IMR-90 (cell line): ENCODE results near the gene POLR3A. TPM values are rescaled to one million over a fixed set of nuclear protein-coding genes. Genes with fewer than 3 reads are reported as not detected.

Experiments used
- ATAC-seq: fragments of 200-7000 bp; cut with Tn5 transposase; 2 replicates; pipeline ENCODE4 v1.9.1; 2020; ENCODE audit warnings: low read depth, mild to moderate bottlenecking, moderate library complexity
- BruUV-seq: library from RNA; stranded (reverse); fragments of 400-500 nt; replicated peaks from 2 replicates; lab custom pipeline; 2021; lab: Mats Ljungman, UMichigan
- CTCF ChIA-PET: fragments of 300-600 bp; formaldehyde crosslinking; extraction: SDS; loops from one replicate; lab custom pipeline; 2021; ENCODE audit warnings: antibody characterized with exemption; lab: Yijun Ruan, JAX
- POLR2A ChIA-PET: fragments of 300-600 bp; sonication (Branson Sonifier 250); formaldehyde crosslinking; loops from one replicate; lab custom pipeline; 2022; ENCODE audit warnings: antibody characterized with exemption; ENCODE audit not compliant: unreplicated experiment; lab: Charles Lee
- DNase-seq: peaks from one replicate; pipeline ENCODE4 v3.0.0; 2013
- H2AFZ ChIP-seq: replicated peaks from 2 replicates; pipeline ENCODE3; 2013; ENCODE audit warnings: low read length, mild to moderate bottlenecking; ENCODE audit not compliant: poor library complexity
- H2AK5ac ChIP-seq: 2 replicates; pipeline ENCODE4 v1.6.1; 2013; ENCODE audit warnings: low read depth, low read length, inconsistent platforms
- H2AK9ac ChIP-seq: replicated peaks from 2 replicates; pipeline ENCODE3; 2013; ENCODE audit warnings: mild to moderate bottlenecking, low read depth, low read length, moderate library complexity; ENCODE audit not compliant: poor library complexity
- H2BK120ac ChIP-seq: 2 replicates; pipeline ENCODE4 v1.6.1; 2013; ENCODE audit warnings: low read depth, low read length, inconsistent platforms
- H2BK15ac ChIP-seq: 3 replicates; pipeline ENCODE4 v1.6.1; 2013; ENCODE audit warnings: low read depth, low read length, inconsistent platforms
- H2BK20ac ChIP-seq: 2 replicates; pipeline ENCODE4 v1.6.1; 2013; ENCODE audit warnings: low read depth, mild to moderate bottlenecking, inconsistent platforms, low read length, moderate library complexity
- H2BK5ac ChIP-seq: 2 replicates; pipeline ENCODE4 v1.6.1; 2013; ENCODE audit warnings: mild to moderate bottlenecking, low read depth, low read length, inconsistent platforms; ENCODE audit not compliant: poor library complexity, severe bottlenecking
- H3K14ac ChIP-seq: replicated peaks from 2 replicates; pipeline ENCODE4 v1.6.1; 2013; ENCODE audit warnings: low read depth, low read length, inconsistent platforms
- H3K18ac ChIP-seq: 2 replicates; pipeline ENCODE4 v1.6.1; 2013; ENCODE audit warnings: low read depth, low read length, control low read depth
- H3K23ac ChIP-seq: 2 replicates; pipeline ENCODE4 v1.6.1; 2013; ENCODE audit warnings: low read depth, low read length, inconsistent platforms
- H3K27ac ChIP-seq: 2 replicates; pipeline ENCODE4 v1.5.1; 2013; ENCODE audit warnings: mild to moderate bottlenecking, control low read depth, low read length; ENCODE audit not compliant: insufficient read depth
- H3K27me3 ChIP-seq: 2 replicates; pipeline ENCODE4 v1.6.1; 2013; ENCODE audit warnings: low read length; ENCODE audit not compliant: control insufficient read depth, insufficient read depth
- H3K36me3 ChIP-seq: 2 replicates; pipeline ENCODE4 v1.6.1; 2013; ENCODE audit warnings: low read length, mixed read lengths; ENCODE audit not compliant: control insufficient read depth, insufficient read depth
- H3K4ac ChIP-seq: 2 replicates; pipeline ENCODE4 v1.6.1; 2013; ENCODE audit warnings: low read depth, low read length, inconsistent platforms
- H3K4me1 ChIP-seq: 2 replicates; pipeline ENCODE4 v1.6.1; 2013; ENCODE audit warnings: low read length, mixed read lengths; ENCODE audit not compliant: control insufficient read depth, insufficient read depth
- H3K4me2 ChIP-seq: 2 replicates; pipeline ENCODE4 v1.6.1; 2013; ENCODE audit warnings: low read depth, mild to moderate bottlenecking, control low read depth, low read length, moderate library complexity
- H3K4me3 ChIP-seq: 2 replicates; pipeline ENCODE4 v1.5.1; 2013; ENCODE audit warnings: low read depth, mild to moderate bottlenecking, control low read depth, low read length, moderate library complexity; ENCODE audit not compliant: insufficient read depth
- H3K56ac ChIP-seq: 2 replicates; pipeline ENCODE4 v1.6.1; 2013; ENCODE audit warnings: low read length, inconsistent platforms; ENCODE audit not compliant: insufficient read depth; ENCODE audit errors: extremely low read depth
- H3K79me1 ChIP-seq, 2 experiments: 2 replicates each; pipeline ENCODE4 v1.6.1; 2013; ENCODE audit warnings: low read length in 2 of 2, inconsistent platforms in 1 of 2, low read depth in 1 of 2
- H3K9ac ChIP-seq: 2 replicates; pipeline ENCODE4 v1.6.1; 2013; ENCODE audit warnings: low read depth, low read length, control low read depth
- H3K9me1 ChIP-seq: 2 replicates; pipeline ENCODE4 v1.6.1; 2013; ENCODE audit warnings: low read length, inconsistent platforms; ENCODE audit not compliant: insufficient read depth
- H3K9me3 ChIP-seq: 2 replicates; pipeline ENCODE4 v1.6.1; 2013; ENCODE audit warnings: low read length; ENCODE audit not compliant: control insufficient read depth, insufficient read depth
- H4K20me1 ChIP-seq: 2 replicates; pipeline ENCODE4 v1.6.1; 2013; ENCODE audit warnings: low read length, inconsistent platforms; ENCODE audit not compliant: insufficient read depth
- H4K5ac ChIP-seq: 2 replicates; pipeline ENCODE4 v1.6.1; 2013; ENCODE audit warnings: mild to moderate bottlenecking, low read depth, low read length, control low read depth
- H4K8ac ChIP-seq, 2 experiments: 2 replicates each; pipeline ENCODE4 v1.6.1; 2013; ENCODE audit warnings: low read depth in 2 of 2, low read length in 2 of 2, control low read depth in 1 of 2, inconsistent platforms in 1 of 2
- H4K91ac ChIP-seq: 2 replicates; pipeline ENCODE4 v1.6.1; 2013; ENCODE audit warnings: low read depth, low read length, inconsistent platforms; ENCODE audit not compliant: insufficient read depth
- BHLHE40 ChIP-seq: fragments of 150-350 bp; IDR thresholded peaks from 2 replicates; pipeline ENCODE4 v1.6.1; 2016; ENCODE audit warnings: mild to moderate bottlenecking, low read depth, low read length
- CEBPB ChIP-seq: IDR thresholded peaks from 2 replicates; pipeline ENCODE4 v1.6.1; 2012; ENCODE audit warnings: low read depth, low read length, improper control_type of control experiment
- CHD1 ChIP-seq: IDR thresholded peaks from 2 replicates; pipeline ENCODE4 v1.6.1; 2012; ENCODE audit warnings: low read depth, low read length, improper control_type of control experiment
- FOS ChIP-seq: fragments of 150-350 bp; IDR thresholded peaks from 2 replicates; pipeline ENCODE4 v1.6.1; 2016; ENCODE audit warnings: low read depth, low read length
- MAFK ChIP-seq: IDR thresholded peaks from 2 replicates; pipeline ENCODE4 v1.6.1; 2012; ENCODE audit warnings: low read depth, low read length, improper control_type of control experiment
- MAZ ChIP-seq: IDR thresholded peaks from 2 replicates; pipeline ENCODE4 v1.6.1; 2012; ENCODE audit warnings: low read depth, mild to moderate bottlenecking, low read length, improper control_type of control experiment, moderate library complexity, borderline replicate concordance
- MXI1 ChIP-seq: IDR thresholded peaks from 2 replicates; pipeline ENCODE4 v1.6.1; 2012; ENCODE audit warnings: low read depth, mild to moderate bottlenecking, low read length, moderate library complexity, borderline replicate concordance
- NFE2L2 ChIP-seq: fragments of 150-350 bp; IDR thresholded peaks from 2 replicates; pipeline ENCODE4 v1.6.1; 2016; ENCODE audit warnings: low read depth, mild to moderate bottlenecking, low read length
- POLR2A ChIP-seq: IDR thresholded peaks from 2 replicates; pipeline ENCODE4 v1.6.1; 2012; ENCODE audit warnings: mild to moderate bottlenecking, low read depth, low read length
- RFX5 ChIP-seq: IDR thresholded peaks from 2 replicates; pipeline ENCODE4 v1.8.0; 2012; ENCODE audit warnings: low read depth, mild to moderate bottlenecking, low read length, moderate library complexity
- SMC3 ChIP-seq: fragments of 150-350 bp; IDR thresholded peaks from 2 replicates; pipeline ENCODE4 v1.6.1; 2016; ENCODE audit warnings: low read depth, mild to moderate bottlenecking, antibody characterized with exemption, low read length, moderate library complexity
- WGBS, 2 experiments: methylation state at CpG; one replicate each; pipeline versions ENCODE4 v1.1.5 to v1.1.7; 2013; ENCODE audit warnings: missing lambda C conversion rate in 2 of 2; ENCODE audit not compliant: insufficient read length in 1 of 2; ENCODE audit errors: extremely low coverage in 2 of 2; 5-methylcytosine and 5-hydroxymethylcytosine counted together
- dilution Hi-C: fragments of 300-500 bp; cut with HindIII; formaldehyde crosslinking; loops from one replicate; pipeline ENCODE4 v1.14.3; 2018; ENCODE audit warnings: low sequenced_read_pairs; ENCODE audit not compliant: unreplicated experiment
- in situ Hi-C: fragments of 300-500 bp; cut with MboI; formaldehyde crosslinking; loops from 3 replicates; pipeline ENCODE4 v1.14.3; 2019; ENCODE audit warnings: low sequenced_read_pairs, inconsistent platforms, mixed read lengths
- intact Hi-C: fragments of 100-400 bp; cut with micrococcal nuclease; formaldehyde crosslinking; loops from 2 replicates; pipeline ENCODE4 v1.10.0; 2022
- polyA plus RNA-seq, 3 experiments: library from polyadenylated mRNA; depleted of rRNA; stranded (reverse); fragments of >200 nt; gene quantifications; 2 replicates each; pipeline ENCODE4 v1.2.3, GENCODE V29; 2012; ENCODE audit warnings: low replicate concordance in 1 of 3
- total RNA-seq: library from RNA; depleted of rRNA; stranded (reverse); fragments of >200 nt; gene quantifications from 2 replicates; pipeline ENCODE4 v1.2.3, GENCODE V29; 2012
- TF ChIP-seq, protein P1 (sequence below): fragments of 150-350 bp; IDR thresholded peaks from 2 replicates; pipeline ENCODE4 v1.6.1; 2017; ENCODE audit warnings: mild to moderate bottlenecking, antibody characterized with exemption, low read length, low read depth
- TF ChIP-seq, protein P2 (sequence below): conservative IDR thresholded peaks from 2 replicates; pipeline ENCODE4 v1.5.1; 2012; ENCODE audit warnings: mild to moderate bottlenecking, low read depth, low read length, improper control_type of control experiment
- TF ChIP-seq, protein P3 (sequence below): fragments of 150-350 bp; IDR thresholded peaks from 2 replicates; pipeline ENCODE4 v1.6.1; 2016; ENCODE audit warnings: low read depth, mild to moderate bottlenecking, low read length, moderate library complexity, borderline replicate concordance

Gene POLR3A
- total and polyA plus RNA-seq, 2 of the 4 experiments (the other 2 are of a cell fraction): 11.9 to 24.4 TPM

DNA sequence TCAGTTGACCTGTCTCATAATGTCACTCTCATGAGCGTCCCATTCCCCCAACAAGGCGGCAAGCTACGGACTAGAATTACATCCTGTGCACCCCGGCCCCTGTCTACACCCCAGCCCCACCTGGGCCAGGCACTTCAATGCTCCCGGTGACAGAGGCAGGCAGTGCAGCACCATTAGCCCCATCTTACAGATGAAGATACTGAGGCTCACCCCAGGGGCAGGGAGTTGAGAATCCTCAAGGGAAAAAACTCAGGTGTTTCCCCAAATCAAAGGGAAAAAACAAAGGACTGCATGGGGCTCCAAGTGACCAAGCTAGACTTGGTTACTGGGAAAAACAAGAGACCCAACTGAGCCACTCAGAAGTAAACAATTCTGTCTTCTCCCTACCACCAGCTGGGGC lies 107.3 kb downstream of the POLR3A start:
- H4K20me1 ChIP-seq: peaks cover 75% of the 10 kb centered on the region
- no peak for TF ChIP-seq CEBPB
- TF ChIP-seq BHLHE40: no peak
- no peak for TF ChIP-seq MXI1
- no peak for TF ChIP-seq CHD1
- TF ChIP-seq FOS: no peak
- TF ChIP-seq, protein P1, sequence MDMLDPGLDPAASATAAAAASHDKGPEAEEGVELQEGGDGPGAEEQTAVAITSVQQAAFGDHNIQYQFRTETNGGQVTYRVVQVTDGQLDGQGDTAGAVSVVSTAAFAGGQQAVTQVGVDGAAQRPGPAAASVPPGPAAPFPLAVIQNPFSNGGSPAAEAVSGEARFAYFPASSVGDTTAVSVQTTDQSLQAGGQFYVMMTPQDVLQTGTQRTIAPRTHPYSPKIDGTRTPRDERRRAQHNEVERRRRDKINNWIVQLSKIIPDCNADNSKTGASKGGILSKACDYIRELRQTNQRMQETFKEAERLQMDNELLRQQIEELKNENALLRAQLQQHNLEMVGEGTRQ: no peak
- TF ChIP-seq, protein P2, sequence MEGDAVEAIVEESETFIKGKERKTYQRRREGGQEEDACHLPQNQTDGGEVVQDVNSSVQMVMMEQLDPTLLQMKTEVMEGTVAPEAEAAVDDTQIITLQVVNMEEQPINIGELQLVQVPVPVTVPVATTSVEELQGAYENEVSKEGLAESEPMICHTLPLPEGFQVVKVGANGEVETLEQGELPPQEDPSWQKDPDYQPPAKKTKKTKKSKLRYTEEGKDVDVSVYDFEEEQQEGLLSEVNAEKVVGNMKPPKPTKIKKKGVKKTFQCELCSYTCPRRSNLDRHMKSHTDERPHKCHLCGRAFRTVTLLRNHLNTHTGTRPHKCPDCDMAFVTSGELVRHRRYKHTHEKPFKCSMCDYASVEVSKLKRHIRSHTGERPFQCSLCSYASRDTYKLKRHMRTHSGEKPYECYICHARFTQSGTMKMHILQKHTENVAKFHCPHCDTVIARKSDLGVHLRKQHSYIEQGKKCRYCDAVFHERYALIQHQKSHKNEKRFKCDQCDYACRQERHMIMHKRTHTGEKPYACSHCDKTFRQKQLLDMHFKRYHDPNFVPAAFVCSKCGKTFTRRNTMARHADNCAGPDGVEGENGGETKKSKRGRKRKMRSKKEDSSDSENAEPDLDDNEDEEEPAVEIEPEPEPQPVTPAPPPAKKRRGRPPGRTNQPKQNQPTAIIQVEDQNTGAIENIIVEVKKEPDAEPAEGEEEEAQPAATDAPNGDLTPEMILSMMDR: no peak
- no peak for TF ChIP-seq MAFK
- no peak for TF ChIP-seq MAZ
- TF ChIP-seq POLR2A: no peak
- no peak for TF ChIP-seq RFX5
- no peak for TF ChIP-seq NFE2L2
- TF ChIP-seq, protein P3, sequence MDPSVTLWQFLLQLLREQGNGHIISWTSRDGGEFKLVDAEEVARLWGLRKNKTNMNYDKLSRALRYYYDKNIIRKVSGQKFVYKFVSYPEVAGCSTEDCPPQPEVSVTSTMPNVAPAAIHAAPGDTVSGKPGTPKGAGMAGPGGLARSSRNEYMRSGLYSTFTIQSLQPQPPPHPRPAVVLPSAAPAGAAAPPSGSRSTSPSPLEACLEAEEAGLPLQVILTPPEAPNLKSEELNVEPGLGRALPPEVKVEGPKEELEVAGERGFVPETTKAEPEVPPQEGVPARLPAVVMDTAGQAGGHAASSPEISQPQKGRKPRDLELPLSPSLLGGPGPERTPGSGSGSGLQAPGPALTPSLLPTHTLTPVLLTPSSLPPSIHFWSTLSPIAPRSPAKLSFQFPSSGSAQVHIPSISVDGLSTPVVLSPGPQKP: no peak
- no peak for TF ChIP-seq SMC3
- no peak overlapping the region for H3K14ac ChIP-seq
- H3K4ac ChIP-seq: no peak overlapping the region
- H4K5ac ChIP-seq: no peak overlapping the region
- CTCF ChIA-PET: no interaction called here
- no peak overlapping the region for H2BK5ac ChIP-seq
- no peak overlapping the region for H4K91ac ChIP-seq
- intact Hi-C loops: loop anchor here (10.0 kb wide), 1 partner anchor 103 kb away; the partner anchor contains the start of gene POLR3A
- H3K4me2 ChIP-seq: no peak overlapping the region
- dilution Hi-C loops: no loop called here
- no peaks in the 10 kb centered on the region for H3K9me3 ChIP-seq
- H3K56ac ChIP-seq: no peak overlapping the region
- no peak for DNase-seq
- ATAC-seq: no peak
- POLR2A ChIA-PET: no interaction called here
- H3K9me1 ChIP-seq: peaks cover 38% of the 10 kb centered on the region
- no peak overlapping the region for H3K9ac ChIP-seq
- H2AFZ ChIP-seq: no peak overlapping the region
- 100% methylated on average over 3 of the region's 5 CpGs; no CpG with 5 or more reads in 1 of the 2 experiments for WGBS, 2 experiments
- no peak overlapping the region for H3K18ac ChIP-seq
- no peak overlapping the region; the same call in 1 of the 2 replicates for H2AK5ac ChIP-seq
- no peak overlapping the region for H3K4me3 ChIP-seq
- BruUV-seq: no TSS peak
- H3K23ac ChIP-seq: no peak overlapping the region
- H2BK15ac ChIP-seq: no peak overlapping the region
- H2AK9ac ChIP-seq: no peak overlapping the region
- H3K27me3 ChIP-seq: no peaks in the 10 kb centered on the region
- no peak overlapping the region for H4K8ac ChIP-seq
- H3K36me3 ChIP-seq: no peaks in the 10 kb centered on the region
- no peak overlapping the region for H3K27ac ChIP-seq
- peaks cover 18% of the 10 kb centered on the region for H3K4me1 ChIP-seq
- peaks cover 30 to 87% of the 10 kb centered on the region in 2 experiments for H3K79me1 ChIP-seq
- no peak overlapping the region for H2BK20ac ChIP-seq
- in situ Hi-C loops: no loop called here
- no peak overlapping the region for H2BK120ac ChIP-seq
